GM18508 (cell line): ENCODE measurements around the gene ACR.

Experiments
- ATAC-seq: cut with Tn5 transposase; IDR thresholded peaks from one replicate; pipeline ENCODE4 v1.9.1; 2021; ENCODE audit warnings: moderate number of reproducible peaks; ENCODE audit not compliant: insufficient read depth, unreplicated experiment

The ACR gene

DNA sequence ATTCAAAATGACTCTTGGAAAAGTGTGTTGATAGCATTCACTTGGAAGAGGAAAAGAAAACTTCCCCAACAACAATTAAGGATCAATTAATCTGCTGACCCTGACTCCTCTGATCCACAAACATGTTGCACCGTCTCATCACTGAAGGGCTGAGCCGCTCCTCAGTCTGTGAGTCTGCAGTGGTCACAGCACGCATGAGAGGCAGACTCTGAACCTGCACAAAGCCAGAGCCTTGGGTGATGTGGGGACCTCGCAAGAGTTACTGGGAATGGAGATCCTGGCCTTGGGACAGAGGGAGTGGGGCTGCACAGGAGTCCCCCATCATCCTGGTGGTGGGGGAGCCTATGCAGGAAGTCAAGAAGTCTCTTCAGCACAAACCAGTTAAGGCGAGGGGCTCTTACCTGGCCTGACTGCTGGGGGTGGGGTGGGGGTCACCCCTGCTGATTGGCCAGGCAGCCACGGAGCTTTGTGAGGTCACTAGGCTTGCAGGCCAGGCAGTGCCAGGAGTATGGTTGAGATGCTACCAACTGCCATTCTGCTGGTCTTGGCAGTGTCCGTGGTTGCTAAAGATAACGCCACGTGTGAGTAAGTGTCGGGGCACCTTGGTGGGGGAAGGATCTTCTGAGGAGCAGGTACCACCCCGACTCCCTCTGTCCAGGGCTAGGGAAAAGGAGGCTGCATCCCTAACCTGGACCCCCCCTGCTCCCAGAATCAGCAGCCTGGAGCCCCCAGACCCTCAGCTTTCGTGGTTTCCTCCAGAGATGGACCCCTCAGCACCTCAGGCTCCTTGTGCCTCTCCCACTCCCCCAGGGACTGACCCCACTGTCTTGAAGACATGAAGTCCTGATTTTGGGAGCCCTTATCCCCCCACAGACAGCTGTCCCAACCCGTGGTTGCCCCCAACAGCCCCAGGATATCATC lies at the start of gene ACR:
ACR (plus strand) TSS at position 477 of the 921 bp plus-strand sequence; CDS start at position 509, 32 bp downstream.
- ATAC-seq = no peak

DNA sequence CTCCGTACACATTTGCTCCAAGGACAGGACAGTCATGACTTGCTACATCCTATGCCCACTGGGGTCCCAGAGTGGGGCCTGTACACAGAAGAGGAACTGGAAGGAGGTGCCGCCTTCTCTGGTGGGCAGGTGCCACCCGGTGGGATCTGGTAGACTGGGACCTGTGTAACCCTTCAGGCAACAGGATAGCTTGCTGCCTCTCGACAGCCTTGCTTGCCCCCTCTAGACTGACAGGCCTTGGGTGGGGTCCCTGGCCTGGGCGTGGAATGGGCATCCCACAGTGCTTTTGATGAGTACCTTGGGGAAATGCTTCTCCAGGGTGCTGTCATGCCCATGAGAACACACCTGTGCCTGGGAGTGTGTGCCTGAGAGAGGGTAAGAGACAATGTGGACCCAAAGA lies 49.6 kb upstream of the ACR start:
- ATAC-seq = no peak

DNA sequence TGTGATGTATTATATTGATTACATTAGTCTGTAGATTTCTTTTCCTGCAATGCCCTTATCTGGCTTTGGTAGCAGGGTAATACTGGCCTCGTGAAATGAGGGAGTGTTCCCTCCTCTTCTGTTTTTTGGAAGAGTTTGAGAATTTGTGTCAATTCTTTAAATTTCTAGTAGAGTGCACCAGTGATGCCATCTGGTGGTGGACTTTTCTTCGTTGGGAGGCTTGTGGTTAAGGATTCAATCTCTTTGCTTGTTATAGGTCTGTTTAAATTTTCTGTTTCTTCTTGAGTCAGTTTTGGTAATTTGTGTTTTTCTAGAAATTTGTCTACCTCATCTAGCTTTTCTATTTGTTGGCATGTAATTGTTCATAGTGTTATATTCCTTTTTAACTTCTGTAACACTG lies 46.5 kb upstream of the ACR start:
- no peak for ATAC-seq

DNA sequence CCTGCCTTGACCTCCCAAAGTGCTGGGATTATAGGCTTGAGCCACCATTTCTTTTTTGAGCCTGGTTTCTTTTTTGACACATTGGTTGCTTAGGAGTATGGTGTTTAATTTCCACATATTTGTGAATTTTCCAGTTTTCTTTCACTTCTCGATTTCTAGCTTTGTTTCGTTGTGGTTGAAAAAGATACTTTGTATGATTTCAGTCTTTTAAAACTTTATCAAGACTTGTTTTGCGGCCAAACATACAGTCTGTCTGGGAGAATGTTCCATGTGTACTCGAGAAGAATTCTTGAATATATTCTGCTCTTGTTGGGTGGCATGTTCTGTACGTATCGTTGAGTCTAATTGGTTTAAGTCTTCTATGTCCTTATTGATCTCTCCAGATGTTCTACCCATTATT lies 44.5 kb upstream of the ACR start:
- no peak for ATAC-seq

GRCh38 chr22:50694099-50694605 lies 43.9 kb upstream of the ACR start:
- no peak for ATAC-seq

- ATAC-seq = no peak
These were observed 43.1 kb upstream of the ACR start for GRCh38 chr22:50694766-50695420.

GRCh38 chr22:50695421-50696250 lies 42.4 kb upstream of the ACR start:
- no peak for ATAC-seq

GRCh38 chr22:50696251-50696798 lies 41.7 kb upstream of the ACR start:
- no peak for ATAC-seq

DNA sequence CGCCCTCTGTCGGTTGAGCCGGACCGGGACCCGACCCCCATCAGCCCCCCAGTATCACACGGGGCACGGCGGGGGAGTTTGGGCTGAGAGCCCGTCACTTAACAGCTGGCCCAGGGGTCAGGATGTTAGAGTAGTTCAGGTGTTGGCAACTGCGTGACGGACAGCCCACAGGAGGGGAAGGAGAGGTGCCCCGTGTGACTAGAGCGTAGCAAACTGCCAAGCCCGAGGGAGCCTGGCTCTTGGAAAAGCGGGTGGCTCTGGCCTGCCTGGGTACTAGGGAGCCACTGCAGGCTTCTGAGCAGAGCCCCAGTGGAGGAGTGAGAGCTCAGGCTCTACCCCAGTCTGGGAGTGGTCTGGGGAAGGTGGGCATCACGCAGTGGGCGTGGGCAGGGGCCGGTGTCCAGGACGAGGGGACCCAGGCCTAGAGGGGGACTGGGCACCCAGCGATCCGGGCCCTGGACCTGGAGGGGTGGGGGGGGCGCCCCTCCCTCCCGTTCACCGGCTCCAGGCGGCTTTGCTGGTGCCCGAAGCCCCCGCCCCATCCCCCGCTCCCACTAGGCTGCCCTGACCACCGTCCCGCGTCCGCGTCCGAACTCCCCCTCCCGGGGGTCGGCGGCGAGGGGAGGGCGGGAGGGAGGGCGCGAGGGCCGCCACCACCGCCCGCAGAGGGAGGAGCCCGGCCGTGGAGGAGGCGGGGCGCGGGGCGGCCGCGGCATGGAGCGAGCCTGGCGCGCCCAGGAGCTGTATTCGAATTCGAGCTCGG lies 41.0 kb upstream of the ACR start:
- no peak for ATAC-seq

DNA sequence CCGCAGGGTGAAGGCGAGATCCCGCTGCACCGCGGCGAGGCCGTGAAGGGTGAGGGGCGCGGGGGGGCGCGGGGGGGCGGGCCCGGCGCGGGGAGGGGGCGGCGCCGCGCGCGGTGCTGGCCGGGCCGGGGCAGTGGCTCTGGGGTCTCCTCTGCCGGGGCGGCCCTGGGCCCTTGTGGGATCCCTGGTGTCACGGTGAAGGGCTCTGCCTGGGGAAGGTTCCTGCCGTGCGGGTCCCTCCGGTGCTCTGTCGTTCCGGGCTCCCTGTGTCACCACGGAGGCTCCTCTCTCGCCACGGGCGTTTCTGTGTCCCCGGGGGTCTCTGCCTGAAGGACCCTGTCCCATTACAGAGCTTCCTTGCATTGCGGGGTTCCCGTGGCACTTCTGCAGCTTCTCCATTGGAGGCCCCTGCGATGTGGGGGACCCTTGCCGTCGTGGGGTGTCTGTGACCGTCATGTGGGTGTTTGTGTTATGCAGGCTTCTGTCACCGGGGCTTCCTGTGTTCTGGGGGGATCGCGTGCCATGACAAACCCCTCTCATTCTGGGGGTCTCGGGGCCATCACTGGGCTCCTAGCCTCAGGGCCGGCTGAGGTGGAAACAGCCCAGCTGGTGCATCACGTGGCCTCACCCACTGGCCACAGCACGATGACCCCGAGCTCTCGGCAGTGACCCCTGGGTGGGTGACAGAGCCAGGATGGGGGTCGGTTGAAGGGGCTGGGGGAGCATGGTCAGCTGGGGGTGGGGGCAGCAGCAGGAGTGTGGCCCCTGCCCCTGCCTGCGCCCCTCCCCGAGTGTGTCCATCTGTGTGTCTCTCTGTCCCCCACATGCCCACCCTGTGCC lies 40.1 kb upstream of the ACR start:
- no peak for ATAC-seq

- no peak for ATAC-seq
These were observed 39.5 kb upstream of the ACR start for GRCh38 chr22:50698546-50698945.

DNA sequence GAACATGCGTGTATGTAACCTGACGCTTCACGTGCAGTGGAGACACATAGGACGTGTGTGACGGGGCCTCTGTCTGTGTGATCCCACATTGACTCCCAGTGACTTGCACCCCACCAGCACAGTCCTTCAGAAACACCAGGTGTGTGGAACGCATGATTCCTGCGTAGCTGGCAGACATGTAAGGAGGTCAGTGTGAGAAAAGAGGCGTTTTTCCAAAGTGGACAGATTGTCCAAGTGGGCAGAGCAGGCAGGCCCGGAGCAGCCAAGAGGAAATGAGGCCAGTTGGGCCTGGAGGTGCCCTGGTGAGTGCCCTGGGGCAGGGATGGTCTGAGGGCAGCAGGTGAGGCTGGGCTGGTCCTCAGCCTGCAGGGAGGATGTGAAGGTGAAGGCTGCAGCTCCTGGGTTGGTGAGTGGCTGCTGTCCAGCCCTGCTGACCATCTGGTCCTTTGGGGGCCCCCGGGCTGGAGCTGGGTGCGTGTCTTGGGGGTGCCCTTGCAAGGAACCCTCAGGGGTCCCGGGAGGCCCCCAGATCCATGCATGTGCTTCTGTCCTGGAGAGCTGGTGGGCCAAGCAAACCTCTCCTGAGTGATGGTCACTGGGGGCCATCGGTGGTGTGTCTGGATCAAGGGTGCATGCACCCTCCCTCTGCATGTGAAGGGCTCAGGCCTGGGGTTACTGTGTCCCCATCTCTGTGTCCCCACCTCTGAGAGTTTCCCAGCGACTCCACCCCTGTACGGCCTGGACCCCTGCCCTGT lies 38.8 kb upstream of the ACR start:
- no peak for ATAC-seq

DNA sequence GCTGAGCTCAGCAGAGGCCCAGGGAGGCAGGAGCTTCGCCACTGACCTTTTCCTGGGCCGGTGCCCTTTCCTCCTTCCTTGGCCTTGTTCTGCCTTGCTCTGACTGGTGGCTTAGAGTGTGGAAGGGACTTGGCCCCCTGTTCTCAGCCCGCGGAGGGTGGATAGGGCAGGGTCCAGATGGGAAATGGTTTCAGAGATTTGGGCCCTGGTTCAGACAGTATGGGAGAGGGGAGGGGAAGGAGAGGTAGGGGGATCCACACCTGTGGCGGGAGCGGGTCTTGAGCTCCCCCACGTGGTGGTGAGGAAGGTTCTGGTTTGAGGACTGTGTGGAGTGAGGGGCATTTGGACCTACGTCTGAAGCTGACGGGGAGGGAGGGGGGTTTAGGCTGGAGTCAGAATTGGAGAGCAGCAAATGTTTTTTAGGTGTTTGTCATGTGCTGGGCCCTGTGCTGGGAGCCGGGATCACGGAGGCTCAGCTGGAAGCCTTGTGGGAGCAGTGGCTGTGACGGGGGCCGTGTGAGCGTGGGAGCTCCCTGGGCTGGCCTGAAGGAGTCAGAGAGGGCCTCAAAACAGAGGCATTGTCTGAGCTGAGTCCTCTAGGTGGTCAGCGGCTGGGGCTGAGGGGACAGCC lies 38.1 kb upstream of the ACR start:
- ATAC-seq = no peak

GRCh38 chr22:50700387-50701075 lies 37.5 kb upstream of the ACR start:
- no peak for ATAC-seq

- no peak for ATAC-seq
These were observed 37.0 kb upstream of the ACR start for GRCh38 chr22:50701076-50701419.

DNA sequence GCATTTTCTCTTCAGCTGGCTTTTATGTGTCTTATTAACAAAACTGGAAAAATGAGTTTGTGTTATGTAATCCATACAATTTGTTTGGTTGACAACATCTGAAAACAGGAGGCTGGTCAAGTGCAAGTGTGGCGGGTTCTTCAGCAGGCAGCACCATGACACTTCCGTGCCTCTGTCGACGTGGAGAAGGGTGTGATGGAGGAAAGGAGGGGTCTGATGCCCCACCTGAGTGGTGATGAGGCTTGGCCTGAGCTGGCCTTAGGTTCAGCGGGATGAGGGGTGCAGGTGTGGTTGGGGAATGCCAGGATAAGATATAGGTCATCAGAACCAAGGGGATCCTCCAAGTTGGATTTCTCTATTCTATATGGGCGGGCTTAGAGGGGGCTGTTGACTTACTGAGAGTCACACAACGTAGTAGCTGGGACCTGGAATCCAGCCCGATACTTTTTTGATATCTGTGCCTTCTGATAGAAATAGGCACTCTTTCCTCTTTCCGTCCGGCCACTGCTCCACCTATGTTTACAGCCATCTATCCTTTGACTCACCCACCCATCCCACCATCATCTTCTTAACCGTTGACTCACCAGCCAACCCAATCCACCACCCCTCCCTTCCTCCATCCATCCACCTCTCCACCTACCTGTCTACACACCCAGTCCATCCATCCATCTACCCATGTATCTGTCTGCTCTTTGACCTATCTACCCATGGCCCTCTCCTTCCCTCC lies 36.4 kb upstream of the ACR start:
- ATAC-seq = no peak
